HG03469 (cell line): ENCODE measurements around the gene CPN2.

Experiments used
- ATAC-seq: cut with Tn5 transposase; IDR thresholded peaks from one replicate; pipeline ENCODE4 v1.9.1; 2021; ENCODE audit warnings: mild to moderate bottlenecking, moderate library complexity, moderate number of reproducible peaks; ENCODE audit not compliant: unreplicated experiment

CPN2 gene

GRCh38 chr3:194329583-194329965 is 21.6 kb downstream of the CPN2 start:
- no peak for ATAC-seq

GRCh38 chr3:194328942-194329582 is 22.1 kb downstream of the CPN2 start:
- no peak for ATAC-seq

- no peak for ATAC-seq
Measured at GRCh38 chr3:194328053-194328657, 23.0 kb downstream of the CPN2 start.

DNA sequence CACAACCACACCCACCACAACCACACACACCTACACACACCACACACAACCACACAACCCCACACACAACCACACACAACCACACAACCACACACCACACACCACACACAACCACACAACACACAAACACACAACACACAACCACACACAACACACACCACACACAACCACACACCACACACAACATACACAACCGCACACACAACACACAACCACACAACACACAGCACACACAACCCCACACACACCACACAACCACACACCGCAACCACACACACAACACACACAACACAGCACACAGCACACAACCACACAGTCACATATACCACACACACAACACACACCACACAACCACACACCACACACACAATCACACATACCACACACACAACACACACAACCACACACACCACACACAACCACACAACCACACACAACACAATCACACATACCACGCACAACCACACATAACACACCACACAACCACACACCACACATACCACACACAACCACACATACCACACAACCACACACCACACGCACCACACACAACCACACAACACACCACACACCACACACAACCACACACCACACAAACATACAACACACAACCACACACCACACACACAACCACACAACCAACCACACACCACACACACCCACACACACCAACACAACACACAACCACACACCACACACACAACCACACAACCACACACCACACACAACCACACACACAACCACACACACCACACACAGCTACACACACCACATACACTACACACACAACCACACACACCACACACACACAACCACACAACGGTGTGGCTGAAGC is 23.7 kb downstream of the CPN2 start:
- no peak for ATAC-seq

DNA sequence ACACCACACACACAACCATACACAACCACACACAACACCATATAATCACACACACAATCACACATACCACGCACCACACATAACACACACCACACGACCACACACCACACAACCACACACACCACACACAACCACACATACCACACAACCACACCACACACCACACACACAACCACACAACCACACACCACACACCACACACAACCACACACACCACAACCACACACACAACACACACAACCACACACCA is 24.2 kb downstream of the CPN2 start:
- ATAC-seq = no peak

GRCh38 chr3:194326192-194326967 is 24.7 kb downstream of the CPN2 start:
- ATAC-seq = no peak

DNA sequence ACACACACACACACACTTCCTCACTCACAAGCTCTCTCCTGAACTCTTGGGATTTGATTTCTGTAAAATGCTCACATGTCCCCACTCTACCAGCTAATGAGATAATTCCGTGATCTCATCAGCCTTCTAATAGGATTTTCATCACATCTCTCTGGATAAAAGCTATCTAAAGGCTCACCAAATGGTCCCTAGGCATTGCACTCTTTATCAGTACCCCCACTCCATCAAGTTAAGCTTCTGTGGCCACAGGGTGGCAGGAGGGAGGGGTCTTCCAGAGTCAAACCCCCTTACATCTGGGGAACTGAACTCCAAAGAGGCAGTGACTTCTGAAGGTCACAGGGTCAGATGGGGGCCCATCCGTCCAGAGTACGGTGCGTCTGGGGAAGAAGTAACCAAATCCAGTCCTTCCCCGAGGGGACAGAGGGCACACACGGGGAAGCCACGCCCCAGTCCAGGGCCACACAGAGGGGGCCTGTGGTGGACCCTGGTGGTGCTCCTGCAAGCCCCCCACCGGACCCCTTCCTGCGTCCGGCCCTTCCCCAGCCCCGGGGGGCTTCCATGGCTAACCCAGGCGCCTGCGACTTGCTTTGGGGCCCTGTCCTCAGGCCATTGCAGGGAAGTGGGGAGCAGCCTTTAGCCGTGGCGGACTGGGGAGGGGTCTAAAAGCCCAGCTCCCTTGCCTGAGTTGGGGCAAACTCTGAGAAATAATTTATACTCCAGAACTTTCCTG is 25.5 kb downstream of the CPN2 start:
- no peak for ATAC-seq

DNA sequence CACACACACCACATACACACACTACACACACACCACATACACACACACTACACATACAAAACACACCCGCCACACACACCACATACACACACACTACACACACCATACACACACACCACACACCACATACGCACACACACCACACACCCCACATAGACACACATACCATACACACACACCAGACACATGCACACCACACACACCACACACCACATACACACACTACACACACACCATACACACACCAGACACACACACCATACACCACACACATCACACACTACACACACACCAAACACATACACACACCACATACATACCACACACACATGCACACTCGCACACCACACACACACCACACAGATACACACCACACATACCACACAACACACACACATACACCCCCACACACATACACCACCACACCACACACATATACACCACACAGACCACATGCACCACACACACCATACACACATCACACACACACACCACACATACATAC is 26.3 kb downstream of the CPN2 start:
- no peak for ATAC-seq

DNA sequence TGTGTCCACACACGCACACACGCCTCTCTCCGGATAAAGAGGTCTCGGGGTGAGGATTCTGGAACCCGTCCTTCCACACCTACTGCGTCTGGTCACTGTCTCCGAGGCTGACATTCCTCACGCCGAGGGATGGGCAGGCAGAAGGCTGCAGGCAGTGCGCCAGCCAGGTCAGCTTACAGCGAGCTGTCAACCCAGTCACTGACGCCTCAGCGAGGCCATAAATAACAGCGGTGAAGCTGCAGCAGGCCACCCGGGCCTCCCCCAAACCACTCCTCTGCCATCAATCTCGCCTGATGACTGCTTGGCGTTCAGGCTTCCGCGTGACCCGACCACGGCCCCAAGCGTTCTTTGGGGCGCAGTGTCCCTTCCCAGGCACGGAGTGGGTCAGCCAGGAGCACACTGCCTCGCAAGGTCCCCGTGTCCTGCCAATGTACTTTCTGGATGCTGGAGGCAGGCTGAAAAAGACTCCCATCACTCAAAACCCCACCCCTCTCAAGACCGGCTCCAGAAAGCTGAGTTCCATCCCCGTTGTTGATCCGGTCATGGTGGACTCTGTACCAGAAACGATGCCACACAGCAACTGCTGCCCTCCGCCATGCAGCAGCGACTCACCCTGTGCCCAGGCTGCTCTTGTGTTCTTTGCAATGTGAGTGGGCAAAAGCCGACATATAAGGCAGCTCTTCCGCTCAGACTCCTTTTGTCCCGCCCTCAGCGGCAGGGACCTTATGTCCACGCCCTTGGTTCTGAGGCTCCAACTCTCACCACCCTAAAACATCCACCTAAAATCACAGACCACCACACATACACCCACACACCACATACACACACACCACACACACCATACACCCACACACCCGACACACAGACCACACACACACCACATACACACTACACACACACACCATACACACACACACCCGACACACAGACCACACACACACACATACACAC is 27.1 kb downstream of the CPN2 start:
- ATAC-seq = no peak

- no peak for ATAC-seq
Measured at GRCh38 chr3:194322678-194323211, 28.4 kb downstream of the CPN2 start.

- no peak for ATAC-seq
Measured at GRCh38 chr3:194321693-194322640, 29.2 kb downstream of the CPN2 start.

DNA sequence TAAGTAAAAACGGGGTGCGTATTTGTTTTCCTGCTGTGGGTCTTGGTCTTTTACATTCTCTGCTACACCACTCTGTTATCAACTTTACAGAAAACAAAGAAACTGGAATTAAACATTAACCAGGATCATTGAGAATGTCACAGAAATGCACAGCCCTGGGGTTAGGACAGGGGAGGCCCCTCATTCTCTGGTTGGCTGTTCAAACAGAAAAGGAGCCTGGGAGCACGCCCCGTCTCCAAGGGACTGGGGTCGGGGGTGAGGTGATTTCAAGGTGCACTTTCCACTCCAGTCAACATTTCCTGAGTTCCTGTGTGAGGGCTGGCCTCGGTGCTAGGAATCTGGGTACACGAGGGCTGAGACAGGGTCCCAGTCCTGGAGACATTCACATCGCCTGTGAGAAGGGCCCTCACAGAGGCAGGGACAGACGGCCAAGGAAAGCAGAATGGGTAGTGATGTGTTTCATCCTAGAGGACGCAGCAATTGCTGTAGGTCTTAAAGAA is 30.3 kb downstream of the CPN2 start:
- no peak for ATAC-seq

- ATAC-seq = no peak
Measured at GRCh38 chr3:194320100-194320499, 31.0 kb downstream of the CPN2 start.

GRCh38 chr3:194318511-194319161 is 32.5 kb downstream of the CPN2 start:
- no peak for ATAC-seq

- ATAC-seq = no peak
Measured at GRCh38 chr3:194316918-194317317, 34.2 kb downstream of the CPN2 start.

DNA sequence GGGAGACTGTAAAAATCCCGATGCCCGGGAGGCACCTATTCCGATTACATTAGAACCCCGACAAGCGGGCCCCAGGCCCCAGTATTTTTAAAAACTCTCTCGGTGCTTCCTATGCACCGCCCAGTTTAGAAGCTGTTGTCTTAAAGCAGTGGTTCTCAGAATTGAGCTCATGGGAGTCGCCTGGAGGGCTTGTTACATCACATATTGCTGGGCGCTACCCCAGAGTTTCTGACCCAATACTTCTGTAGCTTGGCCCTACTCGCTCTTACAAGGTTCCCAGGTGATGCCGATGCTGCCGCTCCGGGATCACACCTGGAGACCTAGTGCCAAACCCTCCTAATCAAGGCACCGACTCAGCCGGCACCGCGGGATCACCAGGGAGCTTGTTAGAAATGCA is 35.2 kb downstream of the CPN2 start:
- peak; percentile 8 for ATAC-seq
